ENCODE results near the gene TNPO1.

- 0 out of 3 replicates have a peak, but pooled peaks of 1 of the 2 experiments have one; percentile 12 for TF ChIP-seq POLR2A (IDR thresholded peaks at IDR 0.05; ENCODE audit: control extremely low read depth in 1 of 2, low read depth in 2 of 2, low read length in 2 of 2)
- TF ChIP-seq PHF8 (conservative IDR thresholded peaks at IDR 0.05; ENCODE audit: low read depth, low read length), result no peak
- TF ChIP-seq EZH2 (IDR thresholded peaks at IDR 0.05; ENCODE audit: low read depth, low read length, severe bottlenecking), result no peak
- TF ChIP-seq CTCF (IDR thresholded peaks at IDR 0.05; ENCODE audit: control extremely low read depth in 1 of 3, insufficient read depth in 1 of 3, low read depth in 1 of 3, low read length in 3 of 3), result no peak
- TF ChIP-seq MAX (IDR thresholded peaks at IDR 0.05), result no peak; the same call in none of the 2 replicates
- no peak for TF ChIP-seq RAD21 (IDR thresholded peaks at IDR 0.05 in 1 of 2, conservative IDR thresholded peaks at IDR 0.05 in 1 of 2; ENCODE audit: low read depth in 2 of 2, low read length in 2 of 2)
- TF ChIP-seq MAFK (IDR thresholded peaks at IDR 0.05; ENCODE audit: low read depth, low read length), result no peak
- no peak for TF ChIP-seq RNF2 (IDR thresholded peaks at IDR 0.05; ENCODE audit: borderline replicate concordance, low read depth, low read length, missing control alignments, poor library complexity, severe bottlenecking)
- no peak for TF ChIP-seq BRCA1 (IDR thresholded peaks at IDR 0.05; ENCODE audit: low read depth, low read length)
- no peak for TF ChIP-seq FOSL1 (IDR thresholded peaks at IDR 0.05; ENCODE audit: insufficient read depth, low read depth, low read length)
- TF ChIP-seq USF2 (IDR thresholded peaks at IDR 0.05; ENCODE audit: low read length), result no peak
- no peak for TF ChIP-seq ASH2L (IDR thresholded peaks at IDR 0.05; ENCODE audit: low read length)
- TF ChIP-seq YY1 (IDR thresholded peaks at IDR 0.05; ENCODE audit: low read depth, low read length), result no peak
Observed at GRCh38 chr5:72848474-72849428, 32.3 kb downstream of the TNPO1 start.

Data from H1 (cell line).